Panc1 (cell line): ENCODE results near the gene ZNF780B. TPM values are rescaled to one million over a fixed set of nuclear protein-coding genes. Genes with fewer than 3 reads are reported as not detected.
A peak's percentile ranks its signal among the peaks of the same experiment; 100 is the strongest.

Source experiments
- ATAC-seq: fragments of 200-7000 bp; cut with Tn5 transposase; 2 replicates; pipeline ENCODE4 v1.9.1; 2020; ENCODE audit warnings: mild to moderate bottlenecking, moderate library complexity
- BruUV-seq: library from RNA; stranded (reverse); fragments of 400-500 nt; replicated peaks from 2 replicates; lab custom pipeline; 2021; lab: Mats Ljungman, UMichigan
- CTCF ChIA-PET: fragments of 300-600 bp; sonication (Branson Sonifier 250); formaldehyde crosslinking; loops from one replicate; lab custom pipeline; 2022; ENCODE audit warnings: antibody characterized with exemption; lab: Charles Lee
- POLR2A ChIA-PET: fragments of 300-600 bp; sonication (Branson Sonifier 250); formaldehyde crosslinking; loops from one replicate; lab custom pipeline; 2022; ENCODE audit warnings: antibody characterized with exemption; lab: Charles Lee
- DNase-seq: peaks from one replicate; pipeline ENCODE4 v3.0.0-alpha.2; 2010; ENCODE audit warnings: low read depth, low spot score
- H3K27ac ChIP-seq: 2 replicates; pipeline ENCODE4 v1.5.1; 2011; ENCODE audit warnings: mild to moderate bottlenecking, low read length, inconsistent platforms
- H3K27me3 ChIP-seq: fragments of 200-500 bp; sonication (Bioruptor generic); 2 replicates; pipeline ENCODE4 v1.6.0; 2014; ENCODE audit warnings: low read length, inconsistent platforms; ENCODE audit not compliant: control insufficient read depth, insufficient read depth
- H3K36me3 ChIP-seq: fragments of 200-500 bp; sonication (Bioruptor generic); 2 replicates; pipeline ENCODE4 v1.5.1; 2014; ENCODE audit warnings: inconsistent platforms, mild to moderate bottlenecking, low read length, moderate library complexity; ENCODE audit not compliant: control insufficient read depth, insufficient read depth
- H3K4me1 ChIP-seq: 2 replicates; pipeline ENCODE4 v1.5.1; 2011; ENCODE audit warnings: inconsistent platforms, mild to moderate bottlenecking, low read length, moderate library complexity; ENCODE audit not compliant: control insufficient read depth, insufficient read depth
- H3K4me3 ChIP-seq, 2 experiments: 2 replicates each; pipeline ENCODE4 v1.5.1; 2011 to 2012; ENCODE audit warnings: low read depth in 2 of 2, low read length in 2 of 2, mild to moderate bottlenecking in 2 of 2, inconsistent platforms in 1 of 2, moderate library complexity in 1 of 2
- H3K9me3 ChIP-seq: fragments of 200-500 bp; sonication (Bioruptor generic); 2 replicates; pipeline ENCODE4 v1.5.1; 2014; ENCODE audit warnings: low read depth, mild to moderate bottlenecking, inconsistent platforms, low read length, moderate library complexity; ENCODE audit not compliant: control insufficient read depth, insufficient read depth
- CTCF ChIP-seq: fragments of 450-650 bp; IDR thresholded peaks from 2 replicates; pipeline ENCODE4 v1.5.1; 2017; ENCODE audit warnings: mild to moderate bottlenecking
- POLR2AphosphoS5 ChIP-seq: IDR thresholded peaks from 2 replicates; pipeline ENCODE4 v1.6.1; 2012; ENCODE audit warnings: mild to moderate bottlenecking, low read depth, low read length, moderate library complexity
- SIN3A ChIP-seq: IDR thresholded peaks from 2 replicates; pipeline ENCODE4 v1.6.1; 2012; ENCODE audit warnings: low read depth, mild to moderate bottlenecking, low read length, moderate library complexity, borderline replicate concordance; ENCODE audit not compliant: insufficient read depth
- TCF7L2 ChIP-seq: IDR thresholded peaks from 2 replicates; pipeline ENCODE4 v1.6.1; 2011; ENCODE audit warnings: mild to moderate bottlenecking, low read depth, low read length, inconsistent platforms
- in situ Hi-C: cut with HindIII; loops from 2 replicates; pipeline ENCODE4 v1.10.0; 2016; ENCODE audit warnings: low sequenced_read_pairs, low pct_unique_long_range_greater_than_20kb
- intact Hi-C: fragments of 100-400 bp; cut with micrococcal nuclease; formaldehyde crosslinking; loops from one replicate; pipeline ENCODE4 v1.10.0; 2022; ENCODE audit not compliant: unreplicated experiment
- total RNA-seq: library from RNA; stranded (reverse); gene quantifications from one replicate; pipeline ENCODE4 v1.2.1, GENCODE V29; 2021; ENCODE audit not compliant: unreplicated experiment
- TF ChIP-seq, protein P1 (sequence below), 2 experiments: IDR thresholded peaks; 2 replicates each; pipeline ENCODE4 v1.6.1; 2011 to 2012; ENCODE audit warnings: low read depth in 2 of 2, control low read depth in 1 of 2, low read length in 1 of 2, mild to moderate bottlenecking in 1 of 2, moderate library complexity in 1 of 2; ENCODE audit not compliant: insufficient read depth in 1 of 2

Gene ZNF780B
- total RNA-seq, 1 experiment from 2014 or later, result 237 TPM

- TF ChIP-seq POLR2AphosphoS5 (no peak), CTCF (no peak), TCF7L2 (no peak), SIN3A (no peak)
- TF ChIP-seq, protein P1, sequence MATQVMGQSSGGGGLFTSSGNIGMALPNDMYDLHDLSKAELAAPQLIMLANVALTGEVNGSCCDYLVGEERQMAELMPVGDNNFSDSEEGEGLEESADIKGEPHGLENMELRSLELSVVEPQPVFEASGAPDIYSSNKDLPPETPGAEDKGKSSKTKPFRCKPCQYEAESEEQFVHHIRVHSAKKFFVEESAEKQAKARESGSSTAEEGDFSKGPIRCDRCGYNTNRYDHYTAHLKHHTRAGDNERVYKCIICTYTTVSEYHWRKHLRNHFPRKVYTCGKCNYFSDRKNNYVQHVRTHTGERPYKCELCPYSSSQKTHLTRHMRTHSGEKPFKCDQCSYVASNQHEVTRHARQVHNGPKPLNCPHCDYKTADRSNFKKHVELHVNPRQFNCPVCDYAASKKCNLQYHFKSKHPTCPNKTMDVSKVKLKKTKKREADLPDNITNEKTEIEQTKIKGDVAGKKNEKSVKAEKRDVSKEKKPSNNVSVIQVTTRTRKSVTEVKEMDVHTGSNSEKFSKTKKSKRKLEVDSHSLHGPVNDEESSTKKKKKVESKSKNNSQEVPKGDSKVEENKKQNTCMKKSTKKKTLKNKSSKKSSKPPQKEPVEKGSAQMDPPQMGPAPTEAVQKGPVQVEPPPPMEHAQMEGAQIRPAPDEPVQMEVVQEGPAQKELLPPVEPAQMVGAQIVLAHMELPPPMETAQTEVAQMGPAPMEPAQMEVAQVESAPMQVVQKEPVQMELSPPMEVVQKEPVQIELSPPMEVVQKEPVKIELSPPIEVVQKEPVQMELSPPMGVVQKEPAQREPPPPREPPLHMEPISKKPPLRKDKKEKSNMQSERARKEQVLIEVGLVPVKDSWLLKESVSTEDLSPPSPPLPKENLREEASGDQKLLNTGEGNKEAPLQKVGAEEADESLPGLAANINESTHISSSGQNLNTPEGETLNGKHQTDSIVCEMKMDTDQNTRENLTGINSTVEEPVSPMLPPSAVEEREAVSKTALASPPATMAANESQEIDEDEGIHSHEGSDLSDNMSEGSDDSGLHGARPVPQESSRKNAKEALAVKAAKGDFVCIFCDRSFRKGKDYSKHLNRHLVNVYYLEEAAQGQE (IDR thresholded peaks at IDR 0.05; ENCODE audit: insufficient read depth in 1 of 2, low read depth in 2 of 2, low read length in 1 of 2), result no peak
- peaks cover 50% of the 10 kb centered on the region for H3K9me3 ChIP-seq
- DNase-seq (no peak), ATAC-seq (peak; percentile 1)
- BruUV-seq, result TSS peak; percentile 16
- no peaks in the 10 kb centered on the region for H3K27me3 ChIP-seq
- ChIA-PET POLR2A (interaction anchor here (0.7 to 1.1 kb wide), 3 partner anchors 9 to 80 kb away, joined by 4 to 5 read pairs (median 5); partner anchors contain the start of gene ZNF546), CTCF (interaction anchor here (0.7 to 0.8 kb wide), 2 partner anchors 35 to 210 kb away, joined by 4 read pairs; partner anchors contain the start of gene PSMC4)
- no peak overlapping the region for H3K27ac ChIP-seq
- in situ Hi-C loops (no loop called here), intact Hi-C loops (no loop called here)
- H3K36me3 ChIP-seq, result peaks cover 29% of the 10 kb centered on the region
- peaks cover 8% of the 10 kb centered on the region; the same call in 1 of the 2 replicates for H3K4me1 ChIP-seq
- no peak overlapping the region for H3K4me3 ChIP-seq
Measured at GRCh38 chr19:40005691-40006272, 50.2 kb downstream of the ZNF780B start.

- peaks cover 19% of the 10 kb centered on the region for H3K4me1 ChIP-seq
- H3K27me3 ChIP-seq, result no peaks in the 10 kb centered on the region
- DNase-seq, result peak; percentile 93
- H3K36me3 ChIP-seq, result no peaks in the 10 kb centered on the region
- TF ChIP-seq, protein P1 (IDR thresholded peaks at IDR 0.05; ENCODE audit: insufficient read depth in 1 of 2, low read depth in 2 of 2, low read length in 1 of 2), result no peak
- TF ChIP-seq POLR2AphosphoS5 (no peak), TCF7L2 (no peak), CTCF (no peak), SIN3A (no peak)
- H3K9me3 ChIP-seq, result peaks cover 14% of the 10 kb centered on the region
- in situ Hi-C loops (no loop called here), intact Hi-C loops (loop anchor here (5.0 kb wide), 1 partner anchor 224 kb away; no protein-coding TSS in a partner anchor)
- ChIA-PET CTCF (interaction anchor here (3.4 kb wide), 1 partner anchor 28 kb away, joined by 15 read pairs; the partner anchor contains the start of gene PSMC4), POLR2A (interaction anchor here (3.1 kb wide), 1 partner anchor 153 kb away, joined by 10 read pairs; the partner anchor contains the start of gene FBL)
- H3K4me3 ChIP-seq, result no peak overlapping the region
- H3K27ac ChIP-seq, result peak overlapping the region; percentile 83
- no TSS peak for BruUV-seq
- no peak for ATAC-seq
Measured at GRCh38 chr19:39998501-39998900, 57.5 kb downstream of the ZNF780B start.
